WTC11 (cell line): ENCODE measurements around the gene RGS9BP. TPM values are rescaled to one million over a fixed set of nuclear protein-coding genes. Genes with fewer than 3 reads are reported as not detected.

Experiments
- ATAC-seq: fragments of 200-7000 bp; cut with Tn5 transposase; 2 replicates; pipeline ENCODE4 v1.10.0; 2021; ENCODE audit warnings: mild to moderate bottlenecking, moderate library complexity
- CTCF ChIA-PET: fragments of 300-600 bp; sonication (Branson Sonifier 250); formaldehyde crosslinking; loops from one replicate; lab custom pipeline; 2021; ENCODE audit warnings: antibody characterized with exemption; lab: Charles Lee
- POLR2A ChIA-PET: fragments of 350-600 bp; sonication (Branson Sonifier 250); formaldehyde crosslinking; loops from one replicate; lab custom pipeline; 2021; ENCODE audit warnings: antibody characterized with exemption; lab: Charles Lee
- DNase-seq: peaks from one replicate; pipeline ENCODE4 v3.0.0; 2021; ENCODE audit warnings: low spot score
- H3K27ac Mint-ChIP-seq: 2 replicates; pipeline ENCODE4 v1.8.0; 2021; ENCODE audit warnings: mixed read lengths
- H3K27me3 Mint-ChIP-seq: 2 replicates; pipeline ENCODE4 v1.8.0; 2021; ENCODE audit warnings: low read depth, mild to moderate bottlenecking, moderate library complexity, mixed read lengths
- H3K36me3 Mint-ChIP-seq: 2 replicates; pipeline ENCODE4 v1.8.0; 2021; ENCODE audit warnings: mixed read lengths
- H3K4me1 Mint-ChIP-seq: 2 replicates; pipeline ENCODE4 v1.8.0; 2022; ENCODE audit warnings: mixed read lengths
- H3K4me3 Mint-ChIP-seq: 2 replicates; pipeline ENCODE4 v1.8.0; 2021; ENCODE audit warnings: mild to moderate bottlenecking, moderate library complexity, mixed read lengths
- H3K9me3 Mint-ChIP-seq: 2 replicates; pipeline ENCODE4 v1.8.0; 2021; ENCODE audit warnings: mixed read lengths
- CBFB ChIP-seq: sonication (generic); formaldehyde crosslinking; IDR thresholded peaks from 2 replicates; pipeline ENCODE4 v1.8.1; 2022; ENCODE audit warnings: mild to moderate bottlenecking, low read depth, missing genetic modification reagents
- HMGA2 ChIP-seq: fragments of 250-450 bp; sonication (Bioruptor Pico); IDR thresholded peaks from 2 replicates; pipeline ENCODE4 v1.4.0; 2021; ENCODE audit warnings: mild to moderate bottlenecking, moderate library complexity
- MLX ChIP-seq: sonication (generic); formaldehyde crosslinking; IDR thresholded peaks from 2 replicates; pipeline ENCODE4 v1.8.1; 2023; ENCODE audit warnings: mild to moderate bottlenecking, missing genetic modification reagents, moderate library complexity
- OVOL2 ChIP-seq: fragments of 250-450 bp; sonication (Bioruptor Pico); IDR thresholded peaks from 2 replicates; pipeline ENCODE4 v1.9.0; 2021; ENCODE audit warnings: mild to moderate bottlenecking, borderline replicate concordance
- RELA ChIP-seq: sonication (generic); formaldehyde crosslinking; IDR thresholded peaks from 2 replicates; pipeline ENCODE4 v1.8.1; 2022; ENCODE audit warnings: missing genetic modification reagents, mild to moderate bottlenecking, borderline replicate concordance
- RORB ChIP-seq: fragments of 250-450 bp; sonication (Bioruptor Pico); IDR thresholded peaks from 2 replicates; pipeline ENCODE4 v1.9.0; 2021; ENCODE audit warnings: mild to moderate bottlenecking
- ZNF232 ChIP-seq: sonication (generic); formaldehyde crosslinking; IDR thresholded peaks from 2 replicates; pipeline ENCODE4 v1.8.0; 2022; ENCODE audit warnings: mild to moderate bottlenecking, missing genetic modification reagents
- ZNF263 ChIP-seq: sonication (generic); formaldehyde crosslinking; IDR thresholded peaks from 2 replicates; pipeline ENCODE4 v1.8.1; 2022; ENCODE audit warnings: low read depth, mild to moderate bottlenecking, moderate library complexity, missing genetic modification reagents
- ZNF532 ChIP-seq: fragments of 250-450 bp; sonication (Bioruptor Pico); IDR thresholded peaks from 2 replicates; pipeline ENCODE4 v1.9.0; 2021; ENCODE audit warnings: mild to moderate bottlenecking, borderline replicate concordance
- total RNA-seq: library from RNA; stranded (reverse); gene quantifications from 3 replicates; pipeline ENCODE4 v1.2.3, GENCODE V29; 2021
- TF ChIP-seq, protein P1 (sequence below): sonication (generic); formaldehyde crosslinking; IDR thresholded peaks from 2 replicates; pipeline ENCODE4 v1.8.0; 2022; ENCODE audit warnings: mild to moderate bottlenecking, missing genetic modification reagents

The RGS9BP gene
- total RNA-seq, 1 experiment from 2014 or later = 0.24 TPM

GRCh38 chr19:32662186-32662585 is 13.5 kb upstream of the RGS9BP start (continued):
- TF ChIP-seq MLX (no peak), RELA (CRISPR knock-in tag) (no peak), ZNF263 (CRISPR knock-in tag) (no peak), ZNF232 (CRISPR knock-in tag) (no peak)

DNA sequence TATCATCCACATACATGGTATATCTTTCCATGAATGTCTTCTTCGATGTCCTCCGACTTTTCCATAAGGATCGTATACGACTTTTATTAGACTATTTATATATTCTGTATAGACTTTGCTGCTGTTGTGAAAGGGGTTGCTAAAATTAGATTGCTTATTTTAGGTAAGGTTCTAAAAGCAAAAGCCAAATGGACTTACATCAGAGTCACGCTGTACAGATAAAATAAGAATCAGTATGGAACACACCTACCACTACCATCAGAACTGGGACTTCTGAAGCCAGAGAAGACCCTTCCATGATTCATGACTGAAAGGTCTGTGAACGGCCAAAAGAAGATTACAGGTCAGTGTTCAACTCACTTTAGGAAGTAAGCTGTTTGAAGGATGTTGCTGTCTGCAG is 9.6 kb upstream of the RGS9BP start:
- H3K27me3 Mint-ChIP-seq = no peaks in the 10 kb centered on the region
- H3K4me1 Mint-ChIP-seq = peaks cover 7% of the 10 kb centered on the region
- TF ChIP-seq, protein P1, sequence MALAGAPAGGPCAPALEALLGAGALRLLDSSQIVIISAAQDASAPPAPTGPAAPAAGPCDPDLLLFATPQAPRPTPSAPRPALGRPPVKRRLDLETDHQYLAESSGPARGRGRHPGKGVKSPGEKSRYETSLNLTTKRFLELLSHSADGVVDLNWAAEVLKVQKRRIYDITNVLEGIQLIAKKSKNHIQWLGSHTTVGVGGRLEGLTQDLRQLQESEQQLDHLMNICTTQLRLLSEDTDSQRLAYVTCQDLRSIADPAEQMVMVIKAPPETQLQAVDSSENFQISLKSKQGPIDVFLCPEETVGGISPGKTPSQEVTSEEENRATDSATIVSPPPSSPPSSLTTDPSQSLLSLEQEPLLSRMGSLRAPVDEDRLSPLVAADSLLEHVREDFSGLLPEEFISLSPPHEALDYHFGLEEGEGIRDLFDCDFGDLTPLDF (CRISPR knock-in tag) = no peak
- no peak for TF ChIP-seq OVOL2 (CRISPR knock-in tag)
- TF ChIP-seq CBFB (CRISPR knock-in tag) = no peak
- TF ChIP-seq ZNF532 (CRISPR knock-in tag) = no peak
- DNase-seq (no peak), ATAC-seq (no peak)
- no peak overlapping the region for H3K4me3 Mint-ChIP-seq
- ChIA-PET CTCF (interaction anchor here (0.6 kb wide), 1 partner anchor 356 kb away, joined by 3 read pairs; no protein-coding TSS in a partner anchor), POLR2A (no interaction called here)
- H3K27ac Mint-ChIP-seq = no peak overlapping the region
- H3K36me3 Mint-ChIP-seq = peaks cover 15% of the 10 kb centered on the region
- no peaks in the 10 kb centered on the region for H3K9me3 Mint-ChIP-seq

DNA sequence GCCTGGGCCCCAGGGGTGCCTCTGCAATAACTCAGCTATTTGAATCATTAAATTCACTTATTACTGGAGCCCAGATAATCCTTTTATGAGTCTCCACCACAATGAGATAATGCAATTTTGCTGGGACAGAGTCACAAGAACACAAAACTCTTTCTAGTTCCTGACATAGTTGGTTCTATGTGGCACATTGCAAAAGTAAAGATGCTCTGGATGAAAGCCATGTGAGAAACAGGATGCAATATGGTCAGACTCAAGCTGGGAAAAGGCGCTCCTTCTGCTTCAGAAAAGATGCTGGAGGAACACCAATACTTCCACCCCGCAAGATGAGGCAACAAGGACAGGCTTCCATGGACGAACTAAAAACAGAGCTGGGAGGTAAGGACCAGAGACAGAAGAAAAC is 6.3 kb upstream of the RGS9BP start:
- no peaks in the 10 kb centered on the region for H3K9me3 Mint-ChIP-seq
- no peaks in the 10 kb centered on the region; the same call in 1 of the 2 replicates for H3K27me3 Mint-ChIP-seq
- H3K4me1 Mint-ChIP-seq = peaks cover 21% of the 10 kb centered on the region
- TF ChIP-seq ZNF532 (CRISPR knock-in tag) (no peak), RORB (CRISPR knock-in tag) (no peak), HMGA2 (no peak)
- no peak overlapping the region for H3K4me3 Mint-ChIP-seq
- H3K27ac Mint-ChIP-seq = no peak overlapping the region
- POLR2A ChIA-PET = no interaction called here
- DNase-seq = no peak
- CTCF ChIA-PET = no interaction called here
- ATAC-seq = no peak
- H3K36me3 Mint-ChIP-seq = peaks cover 12% of the 10 kb centered on the region
